Calu3 (cell line): Measurements from ENCODE around the gene RASGRP2. TPM values are rescaled to one million over a fixed set of nuclear protein-coding genes. Genes with fewer than 3 reads are reported as not detected.

Experiments
- Bru-seq: library from RNA; stranded (reverse); fragments of 400-500 nt; gene quantifications from one replicate; lab custom pipeline; 2021; lab: Mats Ljungman, UMichigan
- BruChase-seq, 2 experiments: library from RNA; stranded (reverse); fragments of 400-500 nt; gene quantifications; one replicate each; lab custom pipeline; 2021; lab: Mats Ljungman, UMichigan
- BruUV-seq: library from RNA; stranded (reverse); fragments of 400-500 nt; replicated peaks from 2 replicates; lab custom pipeline; 2021; lab: Mats Ljungman, UMichigan
- CTCF ChIA-PET: fragments of 300-600 bp; sonication (Branson Sonifier 250); formaldehyde crosslinking; loops from one replicate; lab custom pipeline; 2022; ENCODE audit warnings: antibody characterized with exemption; lab: Charles Lee
- DNase-seq: peaks from one replicate; pipeline ENCODE4 v3.0.0; 2022
- H3K27ac Mint-ChIP-seq: one replicate; pipeline ENCODE4 v1.8.0; 2022; ENCODE audit warnings: mixed read lengths; ENCODE audit not compliant: unreplicated experiment
- H3K27me3 Mint-ChIP-seq: one replicate; pipeline ENCODE4 v1.8.0; 2022; ENCODE audit warnings: mixed read lengths; ENCODE audit not compliant: unreplicated experiment
- H3K36me3 Mint-ChIP-seq: one replicate; pipeline ENCODE4 v1.8.0; 2022; ENCODE audit warnings: mild to moderate bottlenecking, moderate library complexity, mixed read lengths; ENCODE audit not compliant: insufficient read depth, unreplicated experiment
- H3K4me1 Mint-ChIP-seq: one replicate; pipeline ENCODE4 v1.8.0; 2022; ENCODE audit warnings: mild to moderate bottlenecking, low read depth, mixed read lengths; ENCODE audit not compliant: unreplicated experiment
- H3K4me3 Mint-ChIP-seq: one replicate; pipeline ENCODE4 v1.8.0; 2022; ENCODE audit warnings: mild to moderate bottlenecking, low read depth, moderate library complexity, mixed read lengths; ENCODE audit not compliant: unreplicated experiment
- H3K9me3 Mint-ChIP-seq: one replicate; pipeline ENCODE4 v1.8.0; 2022; ENCODE audit warnings: low read depth, mixed read lengths; ENCODE audit not compliant: unreplicated experiment
- CTCF ChIP-seq: fragments of 200-600 bp; IDR thresholded peaks from one replicate; pipeline ENCODE4 v1.8.0; 2022; ENCODE audit warnings: antibody characterized with exemption; ENCODE audit not compliant: unreplicated experiment
- intact Hi-C: fragments of 100-400 bp; cut with micrococcal nuclease; formaldehyde crosslinking; loops from one replicate; pipeline ENCODE4 v1.10.0; 2022; ENCODE audit not compliant: unreplicated experiment
- long read RNA-seq: library from polyadenylated mRNA; stranded (forward); transcript quantifications from one replicate; pipeline ENCODE4 v2.0.0, GENCODE V29; 2022
- total RNA-seq: library from RNA; stranded (reverse); gene quantifications from 2 replicates; pipeline ENCODE4 v1.2.3, GENCODE V29; 2022

Gene RASGRP2
- total RNA-seq: not detected in 2 replicates
- percentile 8 among the genes with signal in this experiment for Bru-seq, nascent RNA
- percentile 5 among the genes with signal in this experiment for BruChase-seq, experiment 1, labeled RNA remaining after a 6-hour chase
- percentile 15 among the genes with signal in this experiment for BruChase-seq, experiment 2, labeled RNA remaining after a 2-hour chase
- long read RNA-seq: 0 reads

GRCh38 chr11:64743591-64744543, at the start of gene RASGRP2:
Gene RASGRP2 (minus strand): TSS chr11:64744142. CDS start chr11:64742866, 1,276 bp downstream.
- Mint-ChIP-seq H3K27ac (no peak within 1 kb of the TSS), H3K36me3 (peaks cover 11% of the 10 kb centered on the region), H3K9me3 (no peaks in the 10 kb centered on the region), H3K4me1 (peaks cover 10% of the 10 kb centered on the region), H3K27me3 (peaks cover 84% of the 10 kb centered on the region), H3K4me3 (peak within 1 kb of the TSS; percentile 63)
- CTCF ChIA-PET: no interaction called here
- peak; percentile 44 for TF ChIP-seq CTCF
- BruUV-seq: no TSS peak
- peak; percentile 65 for DNase-seq
- intact Hi-C loops: no loop called here

- no peak overlapping the region for H3K4me3 Mint-ChIP-seq
- H3K36me3 Mint-ChIP-seq: no peaks in the 10 kb centered on the region
- H3K4me1 Mint-ChIP-seq: no peaks in the 10 kb centered on the region
- BruUV-seq: no TSS peak
- H3K27ac Mint-ChIP-seq: no peak overlapping the region
- no peak for DNase-seq
- CTCF ChIA-PET: no interaction called here
- H3K9me3 Mint-ChIP-seq: no peaks in the 10 kb centered on the region
- H3K27me3 Mint-ChIP-seq: no peaks in the 10 kb centered on the region
- TF ChIP-seq CTCF: no peak
- intact Hi-C loops: no loop called here
Measured at GRCh38 chr11:64792482-64792881, 48.5 kb upstream of the RASGRP2 start.

GRCh38 chr11:64791781-64792291, 47.9 kb upstream of the RASGRP2 start:
- no TSS peak for BruUV-seq
- H3K9me3 Mint-ChIP-seq: no peaks in the 10 kb centered on the region
- H3K4me3 Mint-ChIP-seq: no peak overlapping the region
- DNase-seq: no peak
- intact Hi-C loops: no loop called here
- TF ChIP-seq CTCF: no peak
- H3K4me1 Mint-ChIP-seq: no peaks in the 10 kb centered on the region
- H3K27ac Mint-ChIP-seq: no peak overlapping the region
- no peaks in the 10 kb centered on the region for H3K36me3 Mint-ChIP-seq
- H3K27me3 Mint-ChIP-seq: no peaks in the 10 kb centered on the region
- CTCF ChIA-PET: no interaction called here

- H3K4me3 Mint-ChIP-seq: no peak overlapping the region
- CTCF ChIA-PET: interaction anchor here (0.6 kb wide), 1 partner anchor 57 kb away, joined by 3 read pairs; no protein-coding TSS in a partner anchor
- no peaks in the 10 kb centered on the region for H3K9me3 Mint-ChIP-seq
- DNase-seq: no peak
- H3K27me3 Mint-ChIP-seq: no peaks in the 10 kb centered on the region
- intact Hi-C loops: no loop called here
- H3K36me3 Mint-ChIP-seq: no peaks in the 10 kb centered on the region
- no peaks in the 10 kb centered on the region for H3K4me1 Mint-ChIP-seq
- H3K27ac Mint-ChIP-seq: no peak overlapping the region
- BruUV-seq: no TSS peak
- no peak for TF ChIP-seq CTCF
Measured at GRCh38 chr11:64790205-64791095, 46.5 kb upstream of the RASGRP2 start.
